OCI-LY7 (cell line): Measurements from ENCODE around the gene PTCHD4.

Experiments
- CTCF ChIP-seq: fragments of 200-600 bp; sonication (generic); conservative IDR thresholded peaks from 2 replicates; pipeline ENCODE4 v1.5.1; 2014; ENCODE audit warnings: mild to moderate bottlenecking, antibody characterized with exemption, low read length, moderate library complexity, mixed read lengths
- EZH2phosphoT487 ChIP-seq: fragments of 200-600 bp; sonication (generic); IDR thresholded peaks from 2 replicates; pipeline ENCODE4 v1.6.1; 2018; ENCODE audit warnings: low read depth, borderline replicate concordance, mild to moderate bottlenecking, mixed run types, antibody characterized with exemption, low read length, moderate library complexity, mixed read lengths

- TF ChIP-seq CTCF: no peak
- TF ChIP-seq EZH2phosphoT487: no peak
These were observed 1.1 kb downstream of the PTCHD4 start for GRCh38 chr6:48109944-48110343.
